ENCODE results near the gene PFKFB3. TPM values are rescaled to one million over a fixed set of nuclear protein-coding genes. Genes with fewer than 3 reads are reported as not detected.
A peak's percentile ranks its signal among the peaks of the same experiment; 100 is the strongest.

Gene PFKFB3
- total and polyA plus RNA-seq, 2 experiments from 2014 or later = 21.6 to 26.2 TPM

DNA sequence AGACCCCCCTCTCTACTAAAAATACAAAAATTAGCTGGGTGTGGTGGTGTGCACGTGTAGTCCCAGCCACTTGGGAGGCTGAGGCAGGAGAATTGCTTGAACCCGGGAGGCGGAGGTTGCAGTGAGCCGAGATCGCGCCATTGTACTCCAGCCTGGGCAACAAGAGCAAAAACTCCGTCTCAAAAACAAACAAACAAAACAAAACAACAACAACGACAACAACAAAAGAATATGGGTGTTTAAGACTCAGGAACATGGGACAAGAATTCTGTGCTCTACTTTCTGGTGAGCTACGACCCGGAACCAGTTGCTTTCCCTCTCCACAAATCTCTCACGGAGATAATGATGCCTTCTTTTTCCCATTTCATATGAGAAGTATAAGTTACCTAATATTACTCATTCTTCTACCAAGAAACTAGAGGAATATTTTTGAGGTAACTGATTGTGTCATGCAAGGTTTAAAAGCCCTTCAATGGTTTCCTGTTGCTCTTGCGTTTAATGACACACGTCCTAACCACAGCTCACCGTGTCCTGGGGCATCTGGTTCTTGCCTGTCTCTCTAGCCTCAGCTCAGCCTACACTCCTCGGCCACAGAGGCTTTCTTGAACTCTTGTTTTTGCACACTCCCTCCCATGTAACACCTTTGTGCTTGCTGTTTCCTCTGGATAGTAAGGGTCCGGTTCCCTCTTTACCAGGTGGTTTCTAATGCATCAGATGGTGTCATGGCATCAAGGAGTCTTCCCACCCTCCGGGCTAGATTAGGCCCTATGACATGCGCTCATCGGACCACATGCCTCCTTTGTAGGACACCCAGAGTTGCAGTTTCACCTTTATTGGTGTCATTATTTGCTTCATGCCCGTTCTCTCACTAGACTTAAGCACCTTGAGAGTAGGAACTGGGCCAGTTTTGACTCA is 67.5 kb downstream of the PFKFB3 start:
- TF ChIP-seq EZH2 (IDR thresholded peaks at IDR 0.05; ENCODE audit: borderline replicate concordance) = no peak
- no peak for TF ChIP-seq CTCF (IDR thresholded peaks at IDR 0.05; ENCODE audit: poor library complexity)
- TF ChIP-seq EZH2phosphoT487 (IDR thresholded peaks at IDR 0.05; ENCODE audit: low read depth, severe bottlenecking, unreplicated experiment) = no peak
- DNase-seq (ENCODE audit: low spot score) = no peak
- H3K36me3 ChIP-seq (replicated peaks; ENCODE audit: insufficient read depth, low read depth) = no peaks in the 10 kb centered on the region
- H4K20me1 ChIP-seq (ENCODE audit: insufficient read depth, poor library complexity, severe bottlenecking) = no peaks in the 10 kb centered on the region
- no peaks in the 10 kb centered on the region for H3K9me3 ChIP-seq (ENCODE audit: low read depth)
- H3K4me3 ChIP-seq = no peak overlapping the region
- no peaks in the 10 kb centered on the region for H3K9me2 ChIP-seq (replicated peaks; ENCODE audit: insufficient read depth)
- H2AFZ ChIP-seq = no peak overlapping the region
- no peaks in the 10 kb centered on the region for H3K27me3 ChIP-seq
- H3K27ac ChIP-seq = no peak overlapping the region
- peaks cover 8% of the 10 kb centered on the region for H3K4me1 ChIP-seq (ENCODE audit: insufficient read depth)
- no peak overlapping the region for H3K4me2 ChIP-seq
- 87% methylated on average over 20 of the region's 20 CpGs for WGBS (ENCODE audit: low lambda C conversion rate, missing lambda C conversion rate)
- H3K79me2 ChIP-seq = no peaks in the 10 kb centered on the region

DNA sequence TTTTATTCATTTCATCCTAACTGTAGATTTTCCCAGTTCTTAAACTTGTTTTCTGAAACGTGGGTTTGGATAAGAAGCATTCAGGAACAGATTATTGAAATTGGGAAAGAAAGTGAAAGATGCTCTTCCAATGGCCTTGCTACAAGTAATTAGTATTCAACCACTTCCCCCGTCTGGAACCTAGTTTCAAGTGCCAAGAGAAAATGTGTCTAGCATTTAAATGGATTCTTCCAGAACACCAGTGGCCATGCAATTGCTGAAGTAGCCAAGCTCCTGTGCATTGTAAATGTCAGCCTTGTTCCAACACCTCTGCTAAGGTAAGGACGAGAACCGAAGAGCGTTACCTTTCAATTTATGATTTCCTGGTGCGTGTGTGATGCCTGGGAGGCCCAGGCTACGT is 68.2 kb downstream of the PFKFB3 start:
- Histone ChIP-seq H3K27ac (no peak overlapping the region), H3K4me1 (ENCODE audit: insufficient read depth) (peaks cover 8% of the 10 kb centered on the region)
- DNase-seq (ENCODE audit: low spot score) = no peak

DNA sequence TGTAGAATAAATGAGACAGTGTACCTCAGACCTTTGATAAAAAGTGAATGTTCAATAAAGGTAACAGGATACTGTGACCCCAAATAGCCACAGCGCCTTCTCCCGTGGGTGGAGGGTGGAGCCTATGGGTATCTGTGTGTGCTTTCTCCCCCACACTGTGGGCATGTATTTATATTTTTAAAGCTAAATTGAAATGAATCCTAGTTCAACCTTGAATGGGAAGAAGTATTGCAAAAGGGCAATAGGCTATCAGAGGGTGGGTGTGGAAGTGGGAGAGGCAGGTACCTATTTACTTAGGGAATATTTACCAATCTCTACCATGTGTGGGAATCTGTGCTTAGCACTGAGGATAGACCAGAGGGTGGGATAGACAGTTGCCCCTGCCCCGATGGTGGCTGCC is 68.9 kb downstream of the PFKFB3 start:
- H3K36me3 ChIP-seq (replicated peaks; ENCODE audit: insufficient read depth, low read depth) = no peaks in the 10 kb centered on the region
- peaks cover 8% of the 10 kb centered on the region for H3K4me1 ChIP-seq (ENCODE audit: insufficient read depth)

More for the DNA sequence above, 68.2 kb downstream of the PFKFB3 start:
- 66% methylated on average over 7 of the region's 7 CpGs for WGBS (ENCODE audit: low lambda C conversion rate, missing lambda C conversion rate)
- Histone ChIP-seq H3K27me3 (no peaks in the 10 kb centered on the region), H4K20me1 (ENCODE audit: insufficient read depth, poor library complexity, severe bottlenecking) (no peaks in the 10 kb centered on the region), H3K9me2 (replicated peaks; ENCODE audit: insufficient read depth) (no peaks in the 10 kb centered on the region), H3K9me3 (ENCODE audit: low read depth) (no peaks in the 10 kb centered on the region), H3K36me3 (replicated peaks; ENCODE audit: insufficient read depth, low read depth) (no peaks in the 10 kb centered on the region), H2AFZ (no peak overlapping the region), H3K4me2 (no peak overlapping the region), H3K4me3 (no peak overlapping the region), H3K79me2 (no peaks in the 10 kb centered on the region)
- TF ChIP-seq CTCF (IDR thresholded peaks at IDR 0.05; ENCODE audit: poor library complexity) = no peak
- no peak for TF ChIP-seq EZH2 (IDR thresholded peaks at IDR 0.05; ENCODE audit: borderline replicate concordance)
- no peak for TF ChIP-seq EZH2phosphoT487 (IDR thresholded peaks at IDR 0.05; ENCODE audit: low read depth, severe bottlenecking, unreplicated experiment)

More for the DNA sequence above, 68.9 kb downstream of the PFKFB3 start:
- Histone ChIP-seq H3K9me2 (replicated peaks; ENCODE audit: insufficient read depth) (no peaks in the 10 kb centered on the region), H3K4me2 (no peak overlapping the region), H3K27ac (peak overlapping the region; percentile 20), H3K27me3 (no peaks in the 10 kb centered on the region), H3K79me2 (no peaks in the 10 kb centered on the region), H2AFZ (no peak overlapping the region), H4K20me1 (ENCODE audit: insufficient read depth, poor library complexity, severe bottlenecking) (no peaks in the 10 kb centered on the region), H3K9me3 (ENCODE audit: low read depth) (no peaks in the 10 kb centered on the region), H3K4me3 (no peak overlapping the region)
- no peak for DNase-seq (ENCODE audit: low spot score)
- WGBS (ENCODE audit: low lambda C conversion rate, missing lambda C conversion rate) = 66% methylated on average over 3 of the region's 3 CpGs
- TF ChIP-seq EZH2 (IDR thresholded peaks at IDR 0.05; ENCODE audit: borderline replicate concordance) = no peak
- no peak for TF ChIP-seq CTCF (IDR thresholded peaks at IDR 0.05; ENCODE audit: poor library complexity)
- TF ChIP-seq EZH2phosphoT487 (IDR thresholded peaks at IDR 0.05; ENCODE audit: low read depth, severe bottlenecking, unreplicated experiment) = no peak
